PC-3 (cell line): Measurements from ENCODE around the gene TMED7.

Source experiments
- EZH2 ChIP-seq: fragments of 300-600 bp; sonication (generic); IDR thresholded peaks from one replicate; pipeline ENCODE4 v1.6.1; 2017; ENCODE audit warnings: antibody characterized with exemption, mild to moderate bottlenecking, low read length; ENCODE audit not compliant: unreplicated experiment
- EZH2phosphoT487 ChIP-seq: fragments of 300-600 bp; sonication (generic); IDR thresholded peaks from 2 replicates; pipeline ENCODE4 v1.6.1; 2018; ENCODE audit warnings: mild to moderate bottlenecking, antibody characterized with exemption, low read length, borderline replicate concordance
- TF ChIP-seq, protein P1 (sequence below): fragments of 300-600 bp; sonication (generic); conservative IDR thresholded peaks from 2 replicates; pipeline ENCODE4 v1.5.1; 2017; ENCODE audit warnings: antibody characterized with exemption, low read depth, mild to moderate bottlenecking, low read length

DNA sequence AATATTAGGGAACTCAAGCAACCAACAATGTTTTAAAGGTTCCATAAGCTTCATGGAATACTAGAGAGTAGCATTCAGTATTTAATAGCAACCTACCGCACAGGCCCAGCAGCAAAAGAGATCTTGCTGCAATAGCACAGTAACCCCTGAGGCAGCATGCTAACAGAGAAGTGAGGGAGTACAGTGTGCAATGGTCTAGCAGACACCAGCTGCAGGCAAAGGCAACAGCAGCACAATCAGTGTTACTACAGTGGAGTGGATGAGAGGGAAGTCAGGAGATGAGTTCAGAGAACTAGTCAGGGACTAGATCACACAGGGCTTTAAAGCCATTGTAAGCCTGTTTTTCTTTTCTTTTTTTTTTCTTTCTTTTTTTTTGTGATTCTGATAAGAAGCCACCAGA is 26.3 kb downstream of the TMED7 start:
- TF ChIP-seq, protein P1, sequence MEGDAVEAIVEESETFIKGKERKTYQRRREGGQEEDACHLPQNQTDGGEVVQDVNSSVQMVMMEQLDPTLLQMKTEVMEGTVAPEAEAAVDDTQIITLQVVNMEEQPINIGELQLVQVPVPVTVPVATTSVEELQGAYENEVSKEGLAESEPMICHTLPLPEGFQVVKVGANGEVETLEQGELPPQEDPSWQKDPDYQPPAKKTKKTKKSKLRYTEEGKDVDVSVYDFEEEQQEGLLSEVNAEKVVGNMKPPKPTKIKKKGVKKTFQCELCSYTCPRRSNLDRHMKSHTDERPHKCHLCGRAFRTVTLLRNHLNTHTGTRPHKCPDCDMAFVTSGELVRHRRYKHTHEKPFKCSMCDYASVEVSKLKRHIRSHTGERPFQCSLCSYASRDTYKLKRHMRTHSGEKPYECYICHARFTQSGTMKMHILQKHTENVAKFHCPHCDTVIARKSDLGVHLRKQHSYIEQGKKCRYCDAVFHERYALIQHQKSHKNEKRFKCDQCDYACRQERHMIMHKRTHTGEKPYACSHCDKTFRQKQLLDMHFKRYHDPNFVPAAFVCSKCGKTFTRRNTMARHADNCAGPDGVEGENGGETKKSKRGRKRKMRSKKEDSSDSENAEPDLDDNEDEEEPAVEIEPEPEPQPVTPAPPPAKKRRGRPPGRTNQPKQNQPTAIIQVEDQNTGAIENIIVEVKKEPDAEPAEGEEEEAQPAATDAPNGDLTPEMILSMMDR: no peak
- TF ChIP-seq EZH2phosphoT487 (no peak), EZH2 (no peak)
